GM18951 (cell line): ENCODE data around the gene TMEM121.
"Not testable (repeated sequence)": the region's sequence is repeated elsewhere in the genome, so short reads cannot be mapped to it uniquely, and the experiment has no call there.

Source experiments
- POLR2A ChIP-seq: IDR thresholded peaks from 4 replicates; pipeline ENCODE4 v1.6.1; 2011; ENCODE audit warnings: mild to moderate bottlenecking; ENCODE audit not compliant: insufficient read length, insufficient read depth; ENCODE audit errors: extremely low read depth
- in situ Hi-C: fragments of 300-500 bp; cut with MboI; formaldehyde crosslinking; loops from one replicate; pipeline ENCODE4 v1.12.0; 2022; ENCODE audit warnings: low sequenced_read_pairs, mixed read lengths, inconsistent platforms; ENCODE audit not compliant: unreplicated experiment

The TMEM121 gene

DNA sequence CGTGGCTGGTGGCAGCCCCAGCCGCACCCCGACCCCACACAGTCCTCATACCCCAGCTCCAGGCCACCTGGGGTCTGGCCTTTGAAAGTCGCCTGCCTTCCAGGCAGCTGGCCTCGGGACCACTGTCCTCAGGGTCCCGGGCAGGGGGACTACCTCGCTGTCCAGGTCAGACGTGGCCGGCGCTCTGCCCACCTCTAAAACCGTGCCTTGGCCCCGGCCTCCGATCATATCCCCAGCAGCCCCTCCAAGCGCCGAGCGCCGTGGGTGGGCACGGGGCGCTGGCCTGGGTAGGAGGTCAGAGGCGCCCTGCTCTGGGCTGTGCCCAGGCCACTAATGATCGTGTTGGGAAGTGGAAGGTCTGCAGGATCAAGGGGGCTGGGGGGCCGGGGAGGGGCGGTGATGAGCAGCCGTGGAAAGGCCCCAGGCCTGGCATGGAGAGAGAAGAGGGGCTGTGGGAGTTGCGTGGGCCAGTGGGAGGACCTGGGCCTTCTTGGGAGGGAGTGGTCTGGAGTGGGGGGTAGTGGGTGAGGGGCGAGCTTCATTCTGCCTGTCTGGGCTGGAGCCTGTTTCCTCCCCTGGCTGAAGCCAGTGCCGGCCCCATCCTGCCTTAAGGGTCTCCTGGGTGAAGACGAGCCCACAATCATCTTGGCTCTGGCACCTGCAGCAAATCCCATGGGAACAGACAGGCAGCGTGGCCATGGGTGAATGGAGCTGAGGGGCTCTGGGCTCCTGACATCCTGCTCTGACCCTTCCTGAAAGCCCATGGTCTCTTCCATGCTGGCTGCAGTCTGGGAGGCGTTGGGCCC, 4.9 kb downstream of the TMEM121 start:
- no peak for TF ChIP-seq POLR2A
- in situ Hi-C loops: no loop called here

GRCh38 chr14:105531894-105532623, 5.7 kb downstream of the TMEM121 start:
- in situ Hi-C loops: no loop called here
- TF ChIP-seq POLR2A: no peak

GRCh38 chr14:105532735-105533141, 6.4 kb downstream of the TMEM121 start:
- no peak for TF ChIP-seq POLR2A
- in situ Hi-C loops: no loop called here

GRCh38 chr14:105533391-105533790, 7.0 kb downstream of the TMEM121 start:
- TF ChIP-seq POLR2A: no peak
- in situ Hi-C loops: no loop called here

GRCh38 chr14:105533811-105534498, 7.6 kb downstream of the TMEM121 start:
- no peak for TF ChIP-seq POLR2A
- in situ Hi-C loops: no loop called here

DNA sequence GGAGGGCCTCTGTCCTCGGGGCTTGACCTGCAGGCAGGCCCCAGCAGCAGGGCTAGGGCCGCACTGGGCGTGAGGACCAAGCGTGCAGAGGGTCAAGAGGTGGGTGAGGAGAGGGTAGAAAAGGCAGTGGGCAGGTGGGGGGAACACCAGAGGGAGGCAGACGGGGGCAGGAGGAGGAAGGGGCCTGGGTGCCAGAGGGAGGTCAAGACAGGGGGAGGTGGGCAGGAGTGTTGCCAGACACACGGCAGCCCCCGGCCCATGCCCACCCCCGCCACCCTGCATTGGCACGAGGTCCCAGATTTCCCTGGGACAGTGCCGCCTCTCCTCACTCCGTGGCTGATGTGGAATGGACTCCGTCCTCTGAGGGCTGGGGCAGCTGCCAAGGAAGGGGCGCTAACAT, 8.2 kb downstream of the TMEM121 start:
- in situ Hi-C loops: no loop called here
- no peak for TF ChIP-seq POLR2A

- in situ Hi-C loops: no loop called here
- no peak for TF ChIP-seq POLR2A
These were observed 9.7 kb downstream of the TMEM121 start for GRCh38 chr14:105536051-105536450.

DNA sequence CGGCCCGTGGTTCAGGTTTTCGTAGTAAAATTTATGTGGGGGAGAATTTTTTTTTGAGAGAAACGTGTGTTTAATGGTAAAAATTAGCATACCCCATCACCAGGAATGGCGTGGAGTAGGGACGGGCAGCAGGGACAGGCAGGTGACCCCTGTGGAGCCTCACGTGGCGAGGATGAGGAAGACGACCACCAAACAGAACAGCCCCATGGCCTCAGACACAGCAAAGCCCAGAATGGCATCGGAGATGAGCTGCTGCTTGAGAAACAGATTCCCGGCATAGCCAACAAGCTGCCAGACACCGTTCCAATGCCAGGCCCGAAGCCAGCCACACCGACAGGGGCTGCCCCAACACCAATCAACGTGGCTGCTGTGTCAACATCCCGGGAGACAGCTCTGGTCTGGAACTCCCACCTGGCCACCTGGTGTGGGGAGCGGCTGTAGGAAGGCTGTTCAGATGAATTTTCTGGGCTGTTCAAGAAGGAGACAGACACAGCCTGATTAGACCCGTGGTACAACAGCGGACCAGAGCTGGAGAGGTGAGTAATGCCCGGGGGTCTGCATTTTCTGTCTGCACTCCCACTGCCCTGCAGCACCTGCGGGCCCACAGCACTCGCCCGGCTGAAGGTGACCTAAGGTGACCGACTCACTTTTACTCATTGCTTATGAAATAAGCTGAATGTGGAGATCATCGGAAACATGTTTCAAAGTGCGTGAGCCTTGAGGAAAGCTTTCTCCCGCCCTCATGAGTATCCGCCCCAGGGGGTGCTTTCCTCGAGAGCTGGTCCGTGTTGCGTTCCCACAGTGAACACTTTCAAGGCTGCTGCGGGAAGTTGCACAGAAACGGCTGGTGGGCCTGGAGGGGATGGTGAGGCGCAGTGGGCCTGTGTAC, 10.6 kb downstream of the TMEM121 start:
- in situ Hi-C loops: no loop called here
- no peak for TF ChIP-seq POLR2A

GRCh38 chr14:105537580-105538474, 11.4 kb downstream of the TMEM121 start:
- TF ChIP-seq POLR2A: no peak
- in situ Hi-C loops: no loop called here

GRCh38 chr14:105538481-105539049, 12.2 kb downstream of the TMEM121 start:
- TF ChIP-seq POLR2A: no peak
- in situ Hi-C loops: no loop called here

DNA sequence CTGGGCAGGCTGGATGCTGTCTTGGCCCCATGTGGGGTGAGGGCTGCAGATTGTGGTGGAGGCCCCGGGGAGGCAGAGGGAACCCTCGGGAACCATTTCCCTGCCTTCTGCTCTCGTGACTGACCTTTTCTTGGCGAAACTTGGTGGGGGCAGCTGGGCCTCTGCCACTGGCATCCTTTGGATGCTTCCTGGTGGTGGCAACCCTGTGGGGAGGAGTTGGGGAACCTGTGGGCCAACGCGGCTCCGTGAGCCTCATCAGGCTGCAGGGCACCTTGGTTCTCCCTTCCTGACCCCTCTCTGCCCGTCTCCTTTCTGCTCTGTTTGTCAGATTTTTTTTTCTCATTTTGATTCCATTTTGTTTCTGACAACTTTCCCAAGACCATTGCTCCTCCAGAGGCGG, 14.4 kb downstream of the TMEM121 start:
- TF ChIP-seq POLR2A: no peak
- in situ Hi-C loops: no loop called here

DNA sequence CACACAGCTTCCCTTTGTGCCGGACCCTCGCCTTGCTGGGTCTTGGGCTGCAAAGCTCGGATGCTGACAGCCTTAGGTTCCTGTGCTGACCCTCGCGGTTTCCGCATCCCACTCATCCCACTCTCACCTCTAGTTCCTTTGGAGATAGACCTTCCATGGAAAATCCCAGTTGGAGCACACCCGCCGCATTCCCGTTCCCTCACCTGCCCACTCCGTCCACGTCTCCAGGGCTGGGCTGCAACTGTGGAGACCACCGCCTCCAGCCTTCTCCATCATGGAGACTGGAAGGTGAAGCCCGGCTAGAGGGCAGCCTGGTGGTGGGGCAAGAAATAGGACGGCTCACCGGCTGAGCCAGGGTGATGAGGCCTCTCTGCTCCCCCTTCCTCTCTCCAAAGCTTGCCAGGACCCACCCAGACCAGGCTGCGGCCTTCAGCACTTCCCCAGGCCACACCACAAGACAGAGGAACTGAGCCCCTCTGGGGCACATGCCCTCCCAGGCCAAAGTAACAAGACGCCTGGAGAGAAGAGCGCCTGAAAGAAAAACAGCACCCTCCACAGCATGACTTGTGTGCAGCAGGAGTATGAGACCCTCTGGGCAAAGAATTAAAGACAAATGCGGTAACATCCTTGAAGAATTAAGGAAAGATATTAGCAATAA, 15.0 kb downstream of the TMEM121 start:
- in situ Hi-C loops: no loop called here
- TF ChIP-seq POLR2A: no peak

GRCh38 chr14:105545676-105546075, 19.3 kb downstream of the TMEM121 start:
- in situ Hi-C loops: not testable (repeated sequence)

- in situ Hi-C loops: not testable (repeated sequence)
These were observed 20.0 kb downstream of the TMEM121 start for GRCh38 chr14:105546410-105546809.

GRCh38 chr14:105547072-105547471, 20.7 kb downstream of the TMEM121 start:
- in situ Hi-C loops: not testable (repeated sequence)
